GM18858 (cell line): ENCODE results near the gene SPAG8.

Experiments
- ATAC-seq: cut with Tn5 transposase; IDR thresholded peaks from one replicate; pipeline ENCODE4 v1.9.1; 2021; ENCODE audit not compliant: unreplicated experiment

SPAG8 gene

DNA sequence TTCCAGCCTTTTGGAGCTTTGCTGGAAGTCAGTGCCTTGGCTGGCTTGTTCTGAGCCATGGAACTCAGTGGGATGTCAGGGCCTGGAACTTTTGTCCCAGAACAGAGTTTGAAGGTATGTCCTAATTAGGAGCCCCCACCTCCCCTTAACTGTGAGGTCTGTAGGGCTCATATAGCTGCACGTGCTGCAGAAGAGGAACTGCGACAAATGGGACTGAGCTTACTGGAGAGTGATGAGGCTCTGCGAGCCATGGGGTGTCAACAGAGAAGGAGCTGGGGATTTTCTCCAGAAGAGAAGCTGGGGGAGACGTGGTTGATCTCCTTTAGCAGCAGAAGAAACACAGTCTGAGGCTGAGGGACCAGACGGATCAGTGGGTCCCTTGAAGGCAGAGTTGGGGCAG is 27.9 kb upstream of the SPAG8 start:
- no peak for ATAC-seq

- no peak for ATAC-seq
Observed at GRCh38 chr9:35836595-35836994, 24.5 kb upstream of the SPAG8 start.

- no peak for ATAC-seq
Observed at GRCh38 chr9:35835766-35836165, 23.7 kb upstream of the SPAG8 start.

GRCh38 chr9:35835216-35835632 is 23.2 kb upstream of the SPAG8 start:
- ATAC-seq, result no peak

GRCh38 chr9:35834260-35835215 is 22.5 kb upstream of the SPAG8 start:
- no peak for ATAC-seq

DNA sequence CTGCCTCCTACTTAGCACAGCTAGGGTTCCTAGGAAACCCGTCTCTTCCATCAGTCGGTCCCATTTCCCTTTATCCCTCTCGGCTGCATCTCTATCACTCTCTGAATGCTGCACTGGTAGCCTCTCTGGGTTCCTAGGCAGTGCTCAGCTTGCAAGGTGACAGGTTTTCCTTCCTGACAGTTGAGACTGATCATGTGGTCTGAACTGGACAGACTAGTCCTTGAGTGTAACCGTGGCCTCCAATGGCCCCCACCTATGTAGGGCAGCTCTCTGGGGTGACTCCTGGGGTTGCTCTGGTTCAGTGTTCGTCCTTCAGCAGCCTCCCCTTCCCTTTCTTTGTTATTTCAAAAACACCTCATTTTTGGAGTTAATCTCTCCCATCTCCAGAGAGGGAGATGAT is 20.8 kb upstream of the SPAG8 start:
- ATAC-seq, result no peak

DNA sequence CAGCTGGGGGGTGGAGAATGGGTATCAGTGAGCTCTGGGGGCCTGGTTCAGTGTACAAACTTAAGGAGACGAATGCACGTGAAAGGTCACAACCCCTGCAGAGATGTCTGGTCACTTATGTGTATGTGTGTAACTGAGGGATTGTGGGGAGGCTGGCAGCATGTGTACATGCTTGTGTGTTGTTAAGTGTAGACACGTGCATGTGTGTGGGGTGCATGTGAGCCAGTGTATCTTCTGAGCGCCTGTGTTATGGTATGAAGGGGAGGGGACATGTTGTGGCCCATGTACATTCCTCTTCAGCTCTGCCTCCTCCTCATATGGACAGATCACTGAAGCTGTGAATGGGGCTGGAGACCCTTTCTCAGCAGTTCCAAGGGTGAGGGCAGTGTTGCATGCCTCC is 19.0 kb upstream of the SPAG8 start:
- no peak for ATAC-seq

GRCh38 chr9:35829764-35830096 is 17.7 kb upstream of the SPAG8 start:
- ATAC-seq, result no peak

GRCh38 chr9:35829084-35829763 is 17.2 kb upstream of the SPAG8 start, which contains the start of gene TMEM8B:
TMEM8B (plus strand) TSS chr9:35829228; CDS start chr9:35829448, 220 bp downstream.
- no peak for ATAC-seq

DNA sequence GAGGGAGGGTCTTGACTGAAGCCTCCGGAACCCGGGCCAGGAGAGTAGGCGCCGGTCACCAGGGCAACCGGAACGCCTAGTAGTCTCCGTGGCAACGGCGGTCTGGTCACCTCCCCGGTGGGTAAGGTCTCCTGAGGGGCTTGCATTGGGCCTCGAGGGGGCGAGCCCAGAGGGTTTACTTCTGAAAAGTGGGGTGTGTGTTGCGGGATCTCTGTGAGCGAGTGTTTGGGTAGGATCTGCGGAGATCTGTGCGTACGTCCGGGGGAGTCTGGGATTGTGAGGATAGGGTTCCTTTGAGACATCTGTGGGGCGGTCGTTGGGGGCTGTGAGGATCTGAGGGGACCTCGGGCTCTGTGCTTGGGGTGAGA is 16.6 kb upstream of the SPAG8 start, which contains the start of gene FAM221B:
FAM221B (minus strand) TSS at position 17 of the 368 bp plus-strand sequence. CDS start 2,571 bp downstream, outside the sequence.
- no peak for ATAC-seq

GRCh38 chr9:35827486-35827885 is 15.4 kb upstream of the SPAG8 start:
- no peak for ATAC-seq

DNA sequence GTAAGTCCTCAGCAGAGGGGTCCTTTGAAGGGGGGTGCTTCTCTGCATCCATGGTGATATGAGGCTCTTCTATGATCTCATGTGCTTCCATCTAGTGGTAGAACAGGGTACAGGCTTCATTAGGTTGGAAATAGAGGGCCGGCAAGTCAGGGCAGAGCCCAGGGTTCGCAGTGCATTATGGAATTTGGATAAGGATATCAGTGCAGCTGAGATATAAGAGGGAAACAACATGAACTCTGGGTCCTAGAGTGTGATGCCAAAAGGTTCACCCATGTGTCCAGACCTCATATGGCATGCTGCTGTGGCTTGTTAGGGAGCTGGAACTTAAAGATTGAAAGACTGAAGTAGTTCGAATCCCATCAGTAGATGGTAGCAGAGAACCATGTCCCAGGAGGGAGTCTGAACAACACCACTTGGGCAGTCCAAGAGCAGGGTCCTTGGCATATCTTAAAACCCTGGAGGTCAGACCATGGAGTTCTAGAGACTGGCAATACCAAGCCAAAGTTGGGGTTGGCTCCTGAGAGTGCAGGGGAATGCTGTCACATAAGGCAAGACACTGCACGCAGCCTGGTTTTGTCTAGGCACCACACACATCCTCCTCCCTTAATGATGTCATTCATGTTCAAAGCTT is 14.1 kb upstream of the SPAG8 start:
- peak; percentile 47 for ATAC-seq

GRCh38 chr9:35822926-35823325 is 10.9 kb upstream of the SPAG8 start:
- ATAC-seq, result no peak

DNA sequence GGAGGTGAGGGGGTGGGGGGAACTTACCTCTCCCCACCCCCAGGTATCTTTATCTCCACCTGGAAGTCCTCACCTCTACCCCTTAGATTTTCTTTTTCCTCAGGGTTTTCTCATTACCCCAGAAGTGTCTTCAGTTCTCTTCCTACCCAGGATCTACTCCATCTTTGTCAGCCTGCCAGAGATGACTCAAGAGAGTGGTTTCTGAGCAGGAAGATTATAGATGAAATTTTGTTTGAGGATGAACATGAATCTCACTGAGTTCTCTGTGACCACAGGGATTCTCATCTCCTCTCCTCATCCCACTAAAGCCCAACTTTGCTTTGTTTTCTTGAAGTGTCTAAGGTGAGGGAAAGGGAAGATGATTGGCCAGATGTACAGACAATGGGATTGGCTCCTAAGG is 8.0 kb upstream of the SPAG8 start:
- ATAC-seq, result no peak

DNA sequence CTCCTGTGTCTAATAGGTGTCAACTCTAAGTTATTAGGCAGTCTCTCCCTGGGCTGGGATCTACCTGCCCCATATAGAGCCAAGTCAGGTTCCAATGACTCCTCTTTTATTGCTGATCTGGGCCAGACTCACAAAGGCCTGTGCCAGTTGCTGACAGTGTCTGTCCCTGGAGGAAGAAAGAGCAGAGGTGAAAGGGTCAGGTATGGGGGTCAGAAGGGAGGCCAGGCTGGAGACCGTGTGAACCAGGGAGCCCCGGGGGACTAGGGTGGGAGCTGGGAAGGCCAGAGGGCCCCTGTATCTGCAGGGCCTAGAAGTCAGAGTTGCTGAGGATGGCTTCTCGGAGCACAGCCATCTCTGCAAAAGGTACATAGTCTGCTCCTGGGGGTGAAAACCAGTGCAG is 6.3 kb upstream of the SPAG8 start:
- ATAC-seq, result no peak

DNA sequence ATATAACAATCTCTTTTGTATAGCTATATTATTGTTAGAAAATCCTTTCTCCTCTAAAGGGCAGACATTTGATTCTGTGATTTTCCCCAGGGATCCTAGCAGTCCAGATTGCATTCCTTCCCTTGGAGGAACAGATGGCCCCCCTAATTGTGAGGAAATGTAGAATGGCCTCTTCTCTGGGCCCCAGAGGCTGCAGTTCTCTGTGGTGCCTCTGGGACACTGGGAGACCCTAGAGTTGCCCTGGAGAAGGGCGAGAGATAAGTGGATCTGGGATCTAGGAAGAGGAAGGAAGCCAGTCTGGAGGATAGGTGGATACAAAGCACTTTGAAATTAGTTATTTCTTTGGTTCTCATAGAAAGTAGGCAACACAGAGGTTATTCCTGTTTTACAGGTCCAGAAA is 4.6 kb upstream of the SPAG8 start:
- ATAC-seq, result no peak

- peak; percentile 45 for ATAC-seq
Observed at GRCh38 chr9:35814841-35815543, 2.9 kb upstream of the SPAG8 start, which contains the start of gene HINT2. HINT2 (minus strand) TSS chr9:35815042; CDS start chr9:35814979, 63 bp downstream.

DNA sequence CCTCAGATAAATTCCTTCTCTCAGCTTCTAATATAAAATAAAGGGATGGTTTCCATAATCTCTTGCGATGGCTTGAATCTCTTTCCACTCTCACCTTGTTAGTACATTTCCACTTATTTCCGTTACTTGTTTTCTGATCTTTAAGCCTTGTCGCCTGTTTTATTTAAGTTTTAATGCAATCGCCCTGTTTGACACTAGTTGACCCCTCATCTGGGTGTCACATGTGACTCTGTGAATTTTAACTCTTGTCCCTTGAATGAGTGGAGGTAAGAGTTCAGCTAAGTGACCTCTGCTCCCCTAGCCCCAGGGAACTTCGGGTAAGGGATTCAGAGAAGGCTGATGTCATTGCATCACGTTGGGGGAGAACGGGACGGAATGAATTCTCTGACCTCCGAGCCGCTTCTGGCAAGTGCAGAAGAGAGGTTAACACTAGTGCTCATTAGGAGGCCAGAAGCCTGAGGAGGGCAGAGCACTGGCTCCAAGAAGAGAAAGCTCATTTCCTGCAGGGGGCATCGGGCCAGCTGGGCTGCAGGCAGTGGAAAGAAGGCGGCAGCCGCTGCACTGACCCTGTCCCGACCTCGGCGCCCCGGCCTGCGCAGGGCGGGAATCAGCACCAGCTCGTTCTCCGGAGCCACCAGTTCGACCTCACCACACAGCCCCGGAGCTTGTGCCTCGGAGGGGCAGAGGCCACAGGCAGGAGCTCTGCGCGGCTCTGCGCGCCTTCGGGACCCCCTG is 2.2 kb upstream of the SPAG8 start:
- peak; percentile 11 for ATAC-seq

DNA sequence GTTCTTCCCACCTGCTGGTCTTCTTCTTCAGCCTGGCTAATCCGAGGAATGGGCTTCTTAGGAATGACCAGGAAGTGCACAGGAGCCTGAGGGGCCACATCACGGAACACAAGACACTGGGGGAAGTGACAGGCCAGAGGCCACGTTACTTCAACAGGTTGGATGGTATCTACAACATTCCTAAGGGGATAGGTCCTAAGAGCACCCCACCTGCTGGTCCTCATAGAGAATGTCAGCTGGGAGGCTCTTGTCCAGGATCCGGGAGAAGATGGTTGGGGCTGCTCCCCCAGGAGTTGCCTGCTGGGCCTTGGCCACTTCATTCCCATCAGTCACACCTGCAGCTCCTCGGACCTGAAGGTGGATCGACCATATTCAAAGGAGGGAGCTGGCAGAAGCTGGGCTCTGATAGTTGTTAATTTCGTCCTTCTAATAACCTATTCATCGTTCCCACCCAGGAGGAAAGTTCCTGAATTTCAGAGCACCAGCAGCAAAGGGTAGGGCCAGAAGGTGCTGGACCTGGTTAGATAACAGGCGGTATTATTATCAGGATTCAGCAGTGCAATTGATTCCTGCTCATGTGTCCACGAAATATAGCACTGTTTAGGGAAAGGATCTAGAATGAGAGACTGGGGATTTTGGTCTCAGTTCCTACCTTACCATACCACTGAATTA is 1.5 kb upstream of the SPAG8 start:
- ATAC-seq, result no peak
